Activated CD8-positive, alpha-beta memory T cell treated with anti-CD3 and anti-CD28 coated beads, Interleukin-2, amount 50 U/mL, for 1 hour (primary cell): ENCODE data around the gene RPUSD3.

Experiments
- DNase-seq: peaks from one replicate; pipeline ENCODE4 v3.0.0-alpha.2; 2020; ENCODE audit errors: extremely low read depth

Gene RPUSD3

GRCh38 chr3:9833078-9833477, 10.7 kb downstream of the RPUSD3 start:
- DNase-seq, result no peak

GRCh38 chr3:9831253-9831652, 12.6 kb downstream of the RPUSD3 start:
- no peak for DNase-seq

GRCh38 chr3:9828801-9829755, 14.7 kb downstream of the RPUSD3 start:
- DNase-seq, result no peak

GRCh38 chr3:9826815-9827573, 16.8 kb downstream of the RPUSD3 start:
- no peak for DNase-seq

- no peak for DNase-seq
Measured at GRCh38 chr3:9825451-9826040, 18.3 kb downstream of the RPUSD3 start.

- no peak for DNase-seq
Measured at GRCh38 chr3:9820946-9821345, 22.9 kb downstream of the RPUSD3 start.

GRCh38 chr3:9820543-9820942, 23.3 kb downstream of the RPUSD3 start:
- no peak for DNase-seq

- DNase-seq, result no peak
Measured at GRCh38 chr3:9818666-9819335, 25.0 kb downstream of the RPUSD3 start.

GRCh38 chr3:9817436-9817835, 26.4 kb downstream of the RPUSD3 start:
- no peak for DNase-seq

GRCh38 chr3:9815986-9816385, 27.8 kb downstream of the RPUSD3 start:
- no peak for DNase-seq

- no peak for DNase-seq
Measured at GRCh38 chr3:9812870-9813483, 30.8 kb downstream of the RPUSD3 start.

GRCh38 chr3:9810846-9811245, 33.0 kb downstream of the RPUSD3 start:
- DNase-seq, result no peak

- DNase-seq, result no peak
Measured at GRCh38 chr3:9810433-9810770, 33.4 kb downstream of the RPUSD3 start.

- DNase-seq, result no peak
Measured at GRCh38 chr3:9809615-9810432, 34.0 kb downstream of the RPUSD3 start, which contains the start of gene TTLL3. TTLL3 (plus strand) TSS chr3:9810262; CDS start chr3:9810662, 400 bp downstream.

GRCh38 chr3:9809239-9809614, 34.6 kb downstream of the RPUSD3 start:
- no peak for DNase-seq

- peak; percentile 35 for DNase-seq
Measured at GRCh38 chr3:9808345-9809037, 35.3 kb downstream of the RPUSD3 start.

- no peak for DNase-seq
Measured at GRCh38 chr3:9807981-9808344, 35.8 kb downstream of the RPUSD3 start.

- no peak for DNase-seq
Measured at GRCh38 chr3:9806688-9807589, 36.9 kb downstream of the RPUSD3 start.

- no peak for DNase-seq
Measured at GRCh38 chr3:9806137-9806536, 37.7 kb downstream of the RPUSD3 start.
